ENCODE measurements around the gene CALCOCO2. TPM values are rescaled to one million over a fixed set of nuclear protein-coding genes. Genes with fewer than 3 reads are reported as not detected.
"Not testable (repeated sequence)": the region's sequence is repeated elsewhere in the genome, so short reads cannot be mapped to it uniquely, and the experiment has no call there.

Gene CALCOCO2
- total and polyA plus RNA-seq, 10 of the 15 experiments (the other 5 are each of a cell fraction or from before 2014, with no cell fraction given): 20.2 to 138 (median 53.1) TPM

DNA sequence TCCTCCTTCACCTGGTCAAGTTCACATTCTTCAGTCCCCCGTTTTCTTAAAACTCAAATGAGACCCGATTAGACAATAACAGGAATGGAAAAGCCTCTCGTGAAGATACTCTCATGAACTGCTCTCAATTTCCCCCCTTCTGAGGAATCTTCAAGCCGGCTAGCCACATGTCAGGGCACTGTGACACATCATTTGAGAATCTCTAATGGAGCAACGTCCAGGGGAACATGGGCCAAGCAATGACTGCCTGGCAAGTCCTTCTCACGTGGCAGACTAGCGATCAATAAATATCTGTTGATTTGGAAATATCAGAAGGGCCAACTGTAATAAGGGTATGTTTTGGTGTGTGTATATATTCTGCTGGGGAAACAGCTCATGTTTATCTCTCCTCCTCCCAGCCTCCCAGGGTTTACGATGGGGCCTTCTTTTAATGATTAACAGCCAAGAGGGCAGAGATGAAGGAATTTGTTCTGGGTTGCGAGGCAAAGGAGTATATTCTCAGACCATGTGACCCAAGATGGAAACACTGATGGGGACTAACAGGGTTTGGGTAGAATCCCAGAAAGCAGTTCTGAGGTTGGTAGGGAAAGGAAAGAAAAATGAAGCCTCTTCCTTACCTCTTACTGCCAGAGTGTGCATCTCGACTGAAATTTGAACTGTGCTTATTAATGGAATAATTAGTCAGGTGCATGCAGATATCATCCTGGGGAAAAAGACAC lies 35.2 kb upstream of the CALCOCO2 start (continued):
- TF ChIP-seq, protein P1, sequence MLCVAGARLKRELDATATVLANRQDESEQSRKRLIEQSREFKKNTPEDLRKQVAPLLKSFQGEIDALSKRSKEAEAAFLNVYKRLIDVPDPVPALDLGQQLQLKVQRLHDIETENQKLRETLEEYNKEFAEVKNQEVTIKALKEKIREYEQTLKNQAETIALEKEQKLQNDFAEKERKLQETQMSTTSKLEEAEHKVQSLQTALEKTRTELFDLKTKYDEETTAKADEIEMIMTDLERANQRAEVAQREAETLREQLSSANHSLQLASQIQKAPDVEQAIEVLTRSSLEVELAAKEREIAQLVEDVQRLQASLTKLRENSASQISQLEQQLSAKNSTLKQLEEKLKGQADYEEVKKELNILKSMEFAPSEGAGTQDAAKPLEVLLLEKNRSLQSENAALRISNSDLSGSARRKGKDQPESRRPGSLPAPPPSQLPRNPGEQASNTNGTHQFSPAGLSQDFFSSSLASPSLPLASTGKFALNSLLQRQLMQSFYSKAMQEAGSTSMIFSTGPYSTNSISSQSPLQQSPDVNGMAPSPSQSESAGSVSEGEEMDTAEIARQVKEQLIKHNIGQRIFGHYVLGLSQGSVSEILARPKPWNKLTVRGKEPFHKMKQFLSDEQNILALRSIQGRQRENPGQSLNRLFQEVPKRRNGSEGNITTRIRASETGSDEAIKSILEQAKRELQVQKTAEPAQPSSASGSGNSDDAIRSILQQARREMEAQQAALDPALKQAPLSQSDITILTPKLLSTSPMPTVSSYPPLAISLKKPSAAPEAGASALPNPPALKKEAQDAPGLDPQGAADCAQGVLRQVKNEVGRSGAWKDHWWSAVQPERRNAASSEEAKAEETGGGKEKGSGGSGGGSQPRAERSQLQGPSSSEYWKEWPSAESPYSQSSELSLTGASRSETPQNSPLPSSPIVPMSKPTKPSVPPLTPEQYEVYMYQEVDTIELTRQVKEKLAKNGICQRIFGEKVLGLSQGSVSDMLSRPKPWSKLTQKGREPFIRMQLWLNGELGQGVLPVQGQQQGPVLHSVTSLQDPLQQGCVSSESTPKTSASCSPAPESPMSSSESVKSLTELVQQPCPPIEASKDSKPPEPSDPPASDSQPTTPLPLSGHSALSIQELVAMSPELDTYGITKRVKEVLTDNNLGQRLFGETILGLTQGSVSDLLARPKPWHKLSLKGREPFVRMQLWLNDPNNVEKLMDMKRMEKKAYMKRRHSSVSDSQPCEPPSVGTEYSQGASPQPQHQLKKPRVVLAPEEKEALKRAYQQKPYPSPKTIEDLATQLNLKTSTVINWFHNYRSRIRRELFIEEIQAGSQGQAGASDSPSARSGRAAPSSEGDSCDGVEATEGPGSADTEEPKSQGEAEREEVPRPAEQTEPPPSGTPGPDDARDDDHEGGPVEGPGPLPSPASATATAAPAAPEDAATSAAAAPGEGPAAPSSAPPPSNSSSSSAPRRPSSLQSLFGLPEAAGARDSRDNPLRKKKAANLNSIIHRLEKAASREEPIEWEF (IDR thresholded peaks at IDR 0.05; ENCODE audit: insufficient replicate concordance, low read depth, low read length): no peak
- TF ChIP-seq CBX3 (IDR thresholded peaks at IDR 0.05; ENCODE audit: borderline replicate concordance, low read depth) (no peak), CBFB (IDR thresholded peaks at IDR 0.05; ENCODE audit: low read depth) (no peak), HDAC2 (IDR thresholded peaks at IDR 0.05) (no peak), ATF7 (IDR thresholded peaks at IDR 0.05; ENCODE audit: low read depth) (no peak), ZSCAN29 (IDR thresholded peaks at IDR 0.05) (no peak)
- TF ChIP-seq, protein P2, sequence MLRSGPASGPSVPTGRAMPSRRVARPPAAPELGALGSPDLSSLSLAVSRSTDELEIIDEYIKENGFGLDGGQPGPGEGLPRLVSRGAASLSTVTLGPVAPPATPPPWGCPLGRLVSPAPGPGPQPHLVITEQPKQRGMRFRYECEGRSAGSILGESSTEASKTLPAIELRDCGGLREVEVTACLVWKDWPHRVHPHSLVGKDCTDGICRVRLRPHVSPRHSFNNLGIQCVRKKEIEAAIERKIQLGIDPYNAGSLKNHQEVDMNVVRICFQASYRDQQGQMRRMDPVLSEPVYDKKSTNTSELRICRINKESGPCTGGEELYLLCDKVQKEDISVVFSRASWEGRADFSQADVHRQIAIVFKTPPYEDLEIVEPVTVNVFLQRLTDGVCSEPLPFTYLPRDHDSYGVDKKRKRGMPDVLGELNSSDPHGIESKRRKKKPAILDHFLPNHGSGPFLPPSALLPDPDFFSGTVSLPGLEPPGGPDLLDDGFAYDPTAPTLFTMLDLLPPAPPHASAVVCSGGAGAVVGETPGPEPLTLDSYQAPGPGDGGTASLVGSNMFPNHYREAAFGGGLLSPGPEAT (IDR thresholded peaks at IDR 0.05; ENCODE audit: low read depth): no peak

DNA sequence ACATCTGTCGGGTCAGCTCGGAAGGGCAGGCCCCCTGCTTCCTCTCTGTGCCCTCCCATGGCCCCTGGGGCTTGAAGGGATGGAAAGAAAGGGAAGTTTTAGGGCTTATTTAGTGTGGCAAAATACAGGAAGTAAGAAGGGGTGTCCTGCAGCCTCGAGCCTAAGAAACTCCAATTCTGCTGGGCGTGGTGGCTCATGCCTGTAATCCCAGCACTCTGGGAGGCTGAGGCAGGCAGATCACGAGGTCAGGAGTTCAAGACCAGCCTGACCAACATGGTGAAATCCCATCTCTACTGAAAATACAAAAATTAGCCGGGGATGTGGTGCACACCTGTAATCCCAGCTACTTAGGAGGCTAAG lies 34.7 kb upstream of the CALCOCO2 start:
- H3K4me1 ChIP-seq (ENCODE audit: control insufficient read depth, insufficient read depth, low read length): peaks cover 11% of the 10 kb centered on the region
- H3K9ac ChIP-seq (ENCODE audit: control insufficient read depth, insufficient read depth, low read length); intact Hi-C loops (cut with micrococcal nuclease; ENCODE audit: unreplicated experiment); RAD21 ChIA-PET (ENCODE audit: unreplicated experiment); ATAC-seq; FAIRE-seq; DNase-seq (ENCODE audit: low read depth, low spot score); H3K4me2 ChIP-seq (ENCODE audit: control insufficient read depth, insufficient read depth); H2AFZ ChIP-seq (ENCODE audit: control insufficient read depth, low read depth, low read length); H3K27ac ChIP-seq (ENCODE audit: control insufficient read depth, insufficient read depth); H3K27me3 ChIP-seq (replicated peaks in 1 of 2; ENCODE audit: control insufficient read depth in 2 of 2, insufficient read depth in 2 of 2, low read length in 1 of 2); BruUV-seq (replicated peaks); in situ Hi-C loops (cut with MboI); H3K9me3 ChIP-seq (replicated peaks; ENCODE audit: control insufficient read depth, insufficient read depth, low read length); H4K20me1 ChIP-seq (ENCODE audit: control insufficient read depth, insufficient read depth); H3K4me3 ChIP-seq; H3K36me3 ChIP-seq (ENCODE audit: control insufficient read depth in 2 of 2, insufficient read depth in 2 of 2, low read length in 1 of 2); H3K79me2 ChIP-seq (ENCODE audit: control insufficient read depth, insufficient read depth, low read length): not testable (repeated sequence)
- ChIA-PET POLR2A (interaction anchor here (0.9 kb wide), 1 partner anchor 11 kb away, joined by 3 read pairs; no protein-coding TSS in a partner anchor), SMC1A (ENCODE audit: uncharacterized antibody, unreplicated experiment) (interaction anchor here (0.8 kb wide), 1 partner anchor 17 kb away, joined by 3 read pairs; no protein-coding TSS in a partner anchor), CTCF (interaction anchor here (1.4 to 16.6 kb wide), 3 partner anchors 83 to 236 kb away, joined by 3 to 470 read pairs (median 29); no protein-coding TSS in a partner anchor)
- 7% methylated on average over 6 of the region's 6 CpGs for WGBS (ENCODE audit: insufficient coverage, insufficient replicate concordance, low lambda C conversion rate, missing lambda C conversion rate)
